NB4 (cell line): Measurements from ENCODE around the gene CHM.

Source experiments
- MYC ChIP-seq: IDR thresholded peaks from 2 replicates; pipeline ENCODE4 v1.6.1; 2011; ENCODE audit warnings: low read depth, low read length
- POLR2A ChIP-seq: IDR thresholded peaks from 2 replicates; pipeline ENCODE4 v1.6.1; 2011; ENCODE audit warnings: mild to moderate bottlenecking; ENCODE audit not compliant: insufficient read length; ENCODE audit errors: extremely low read depth
- TF ChIP-seq, protein P1 (sequence below): IDR thresholded peaks from one replicate; pipeline ENCODE4 v1.5.1; 2012; ENCODE audit warnings: low read depth, low read length
- TF ChIP-seq, protein P2 (sequence below): IDR thresholded peaks from 2 replicates; pipeline ENCODE4 v1.6.1; 2011; ENCODE audit warnings: low read depth, low read length

DNA sequence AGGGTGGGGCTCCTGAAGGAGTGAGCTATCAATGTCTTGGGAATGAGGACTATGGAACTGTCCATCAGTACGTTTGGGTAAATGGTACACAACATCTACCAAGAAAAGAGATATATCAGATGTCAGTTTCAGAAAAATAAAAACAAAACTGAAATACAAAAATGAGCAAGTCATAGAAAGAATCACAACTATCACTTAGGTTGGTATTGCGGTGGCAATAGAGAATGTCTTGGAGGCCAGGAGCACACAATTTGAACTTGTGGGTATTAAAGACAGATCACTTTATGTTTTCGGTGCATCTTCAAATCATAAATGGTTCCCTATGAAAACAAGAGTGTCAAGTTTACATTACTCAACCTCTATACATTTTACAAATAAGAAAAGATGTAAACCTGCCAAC, 176.8 kb downstream of the CHM start:
- TF ChIP-seq, protein P1, sequence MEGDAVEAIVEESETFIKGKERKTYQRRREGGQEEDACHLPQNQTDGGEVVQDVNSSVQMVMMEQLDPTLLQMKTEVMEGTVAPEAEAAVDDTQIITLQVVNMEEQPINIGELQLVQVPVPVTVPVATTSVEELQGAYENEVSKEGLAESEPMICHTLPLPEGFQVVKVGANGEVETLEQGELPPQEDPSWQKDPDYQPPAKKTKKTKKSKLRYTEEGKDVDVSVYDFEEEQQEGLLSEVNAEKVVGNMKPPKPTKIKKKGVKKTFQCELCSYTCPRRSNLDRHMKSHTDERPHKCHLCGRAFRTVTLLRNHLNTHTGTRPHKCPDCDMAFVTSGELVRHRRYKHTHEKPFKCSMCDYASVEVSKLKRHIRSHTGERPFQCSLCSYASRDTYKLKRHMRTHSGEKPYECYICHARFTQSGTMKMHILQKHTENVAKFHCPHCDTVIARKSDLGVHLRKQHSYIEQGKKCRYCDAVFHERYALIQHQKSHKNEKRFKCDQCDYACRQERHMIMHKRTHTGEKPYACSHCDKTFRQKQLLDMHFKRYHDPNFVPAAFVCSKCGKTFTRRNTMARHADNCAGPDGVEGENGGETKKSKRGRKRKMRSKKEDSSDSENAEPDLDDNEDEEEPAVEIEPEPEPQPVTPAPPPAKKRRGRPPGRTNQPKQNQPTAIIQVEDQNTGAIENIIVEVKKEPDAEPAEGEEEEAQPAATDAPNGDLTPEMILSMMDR: no peak
- TF ChIP-seq POLR2A (no peak), MYC (no peak)
- TF ChIP-seq, protein P2, sequence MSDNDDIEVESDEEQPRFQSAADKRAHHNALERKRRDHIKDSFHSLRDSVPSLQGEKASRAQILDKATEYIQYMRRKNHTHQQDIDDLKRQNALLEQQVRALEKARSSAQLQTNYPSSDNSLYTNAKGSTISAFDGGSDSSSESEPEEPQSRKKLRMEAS: no peak
